Panc1 (cell line): ENCODE results near the gene SLC27A2. TPM values are rescaled to one million over a fixed set of nuclear protein-coding genes. Genes with fewer than 3 reads are reported as not detected.

ENCODE experiments used
- ATAC-seq: fragments of 200-7000 bp; cut with Tn5 transposase; 2 replicates; pipeline ENCODE4 v1.9.1; 2020; ENCODE audit warnings: mild to moderate bottlenecking, moderate library complexity
- BruUV-seq: library from RNA; stranded (reverse); fragments of 400-500 nt; replicated peaks from 2 replicates; lab custom pipeline; 2021; lab: Mats Ljungman, UMichigan
- CTCF ChIA-PET: fragments of 300-600 bp; sonication (Branson Sonifier 250); formaldehyde crosslinking; loops from one replicate; lab custom pipeline; 2022; ENCODE audit warnings: antibody characterized with exemption; lab: Charles Lee
- POLR2A ChIA-PET: fragments of 300-600 bp; sonication (Branson Sonifier 250); formaldehyde crosslinking; loops from one replicate; lab custom pipeline; 2022; ENCODE audit warnings: antibody characterized with exemption; lab: Charles Lee
- DNase-seq: peaks from one replicate; pipeline ENCODE4 v3.0.0-alpha.2; 2010; ENCODE audit warnings: low read depth, low spot score
- H3K27ac ChIP-seq: 2 replicates; pipeline ENCODE4 v1.5.1; 2011; ENCODE audit warnings: mild to moderate bottlenecking, low read length, inconsistent platforms
- H3K27me3 ChIP-seq: fragments of 200-500 bp; sonication (Bioruptor generic); 2 replicates; pipeline ENCODE4 v1.6.0; 2014; ENCODE audit warnings: low read length, inconsistent platforms; ENCODE audit not compliant: control insufficient read depth, insufficient read depth
- H3K36me3 ChIP-seq: fragments of 200-500 bp; sonication (Bioruptor generic); 2 replicates; pipeline ENCODE4 v1.5.1; 2014; ENCODE audit warnings: inconsistent platforms, mild to moderate bottlenecking, low read length, moderate library complexity; ENCODE audit not compliant: control insufficient read depth, insufficient read depth
- H3K4me1 ChIP-seq: 2 replicates; pipeline ENCODE4 v1.5.1; 2011; ENCODE audit warnings: inconsistent platforms, mild to moderate bottlenecking, low read length, moderate library complexity; ENCODE audit not compliant: control insufficient read depth, insufficient read depth
- H3K4me3 ChIP-seq, 2 experiments: 2 replicates each; pipeline ENCODE4 v1.5.1; 2011 to 2012; ENCODE audit warnings: low read depth in 2 of 2, low read length in 2 of 2, mild to moderate bottlenecking in 2 of 2, inconsistent platforms in 1 of 2, moderate library complexity in 1 of 2
- H3K9me3 ChIP-seq: fragments of 200-500 bp; sonication (Bioruptor generic); 2 replicates; pipeline ENCODE4 v1.5.1; 2014; ENCODE audit warnings: low read depth, mild to moderate bottlenecking, inconsistent platforms, low read length, moderate library complexity; ENCODE audit not compliant: control insufficient read depth, insufficient read depth
- POLR2AphosphoS5 ChIP-seq: IDR thresholded peaks from 2 replicates; pipeline ENCODE4 v1.6.1; 2012; ENCODE audit warnings: mild to moderate bottlenecking, low read depth, low read length, moderate library complexity
- SIN3A ChIP-seq: IDR thresholded peaks from 2 replicates; pipeline ENCODE4 v1.6.1; 2012; ENCODE audit warnings: low read depth, mild to moderate bottlenecking, low read length, moderate library complexity, borderline replicate concordance; ENCODE audit not compliant: insufficient read depth
- TCF7L2 ChIP-seq: IDR thresholded peaks from 2 replicates; pipeline ENCODE4 v1.6.1; 2011; ENCODE audit warnings: mild to moderate bottlenecking, low read depth, low read length, inconsistent platforms
- in situ Hi-C: cut with HindIII; loops from 2 replicates; pipeline ENCODE4 v1.10.0; 2016; ENCODE audit warnings: low sequenced_read_pairs, low pct_unique_long_range_greater_than_20kb
- intact Hi-C: fragments of 100-400 bp; cut with micrococcal nuclease; formaldehyde crosslinking; loops from one replicate; pipeline ENCODE4 v1.10.0; 2022; ENCODE audit not compliant: unreplicated experiment
- total RNA-seq: library from RNA; stranded (reverse); gene quantifications from one replicate; pipeline ENCODE4 v1.2.1, GENCODE V29; 2021; ENCODE audit not compliant: unreplicated experiment
- TF ChIP-seq, protein P1 (sequence below), 2 experiments: IDR thresholded peaks; 2 replicates each; pipeline ENCODE4 v1.6.1; 2011 to 2012; ENCODE audit warnings: low read depth in 2 of 2, control low read depth in 1 of 2, low read length in 1 of 2, mild to moderate bottlenecking in 1 of 2, moderate library complexity in 1 of 2; ENCODE audit not compliant: insufficient read depth in 1 of 2
- TF ChIP-seq, protein P2 (sequence below): fragments of 450-650 bp; IDR thresholded peaks from 2 replicates; pipeline ENCODE4 v1.5.1; 2017; ENCODE audit warnings: mild to moderate bottlenecking

The SLC27A2 gene
- total RNA-seq, 1 experiment from 2014 or later: 0.18 TPM

DNA sequence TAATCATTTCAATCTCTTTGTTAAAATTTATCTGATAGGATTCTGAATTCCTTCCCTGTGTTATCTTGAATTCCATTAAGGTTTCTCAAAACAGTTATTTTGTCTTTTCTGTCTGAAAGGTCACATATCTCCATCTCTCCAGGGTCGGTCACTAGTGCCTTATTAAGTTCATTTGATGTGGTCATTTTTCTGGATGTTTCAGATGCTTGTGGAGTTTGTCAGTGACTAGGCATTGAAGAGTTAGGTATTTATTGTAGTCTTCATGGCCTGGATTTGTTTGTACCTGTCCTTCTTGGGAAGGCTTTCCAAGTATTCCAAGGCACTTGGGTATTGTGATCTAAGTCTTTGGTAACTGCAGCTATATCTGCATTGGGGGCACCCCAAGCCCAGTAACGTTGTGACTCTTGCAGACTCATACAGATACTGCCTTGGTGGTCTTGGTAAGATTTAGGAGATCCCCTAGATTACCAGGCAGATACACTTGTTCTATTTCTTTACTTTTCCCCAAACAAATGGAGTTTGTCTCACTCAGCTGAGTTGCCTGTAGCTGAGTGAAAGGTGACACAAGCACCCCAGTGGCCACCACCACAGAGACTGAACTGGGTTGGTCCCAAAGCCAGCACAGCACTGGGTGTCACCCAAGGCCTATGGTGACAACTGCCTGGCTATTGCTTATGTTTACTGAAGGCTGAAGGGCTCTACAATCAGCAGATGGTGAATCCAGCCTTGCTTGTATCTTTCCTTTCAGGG is 18.9 kb upstream of the SLC27A2 start:
- H3K27ac ChIP-seq: no peak overlapping the region
- no TSS peak for BruUV-seq
- no peak overlapping the region for H3K4me3 ChIP-seq
- intact Hi-C loops (no loop called here), in situ Hi-C loops (no loop called here)
- H3K27me3 ChIP-seq: no peaks in the 10 kb centered on the region
- H3K9me3 ChIP-seq: no peaks in the 10 kb centered on the region
- H3K36me3 ChIP-seq: no peaks in the 10 kb centered on the region
- H3K4me1 ChIP-seq: no peaks in the 10 kb centered on the region
- DNase-seq: no peak
- ChIA-PET CTCF (no interaction called here), POLR2A (no interaction called here)
- no peak for TF ChIP-seq SIN3A
- TF ChIP-seq TCF7L2: peak; percentile 42; the same call in 1 of the 2 replicates
- ATAC-seq: no peak

DNA sequence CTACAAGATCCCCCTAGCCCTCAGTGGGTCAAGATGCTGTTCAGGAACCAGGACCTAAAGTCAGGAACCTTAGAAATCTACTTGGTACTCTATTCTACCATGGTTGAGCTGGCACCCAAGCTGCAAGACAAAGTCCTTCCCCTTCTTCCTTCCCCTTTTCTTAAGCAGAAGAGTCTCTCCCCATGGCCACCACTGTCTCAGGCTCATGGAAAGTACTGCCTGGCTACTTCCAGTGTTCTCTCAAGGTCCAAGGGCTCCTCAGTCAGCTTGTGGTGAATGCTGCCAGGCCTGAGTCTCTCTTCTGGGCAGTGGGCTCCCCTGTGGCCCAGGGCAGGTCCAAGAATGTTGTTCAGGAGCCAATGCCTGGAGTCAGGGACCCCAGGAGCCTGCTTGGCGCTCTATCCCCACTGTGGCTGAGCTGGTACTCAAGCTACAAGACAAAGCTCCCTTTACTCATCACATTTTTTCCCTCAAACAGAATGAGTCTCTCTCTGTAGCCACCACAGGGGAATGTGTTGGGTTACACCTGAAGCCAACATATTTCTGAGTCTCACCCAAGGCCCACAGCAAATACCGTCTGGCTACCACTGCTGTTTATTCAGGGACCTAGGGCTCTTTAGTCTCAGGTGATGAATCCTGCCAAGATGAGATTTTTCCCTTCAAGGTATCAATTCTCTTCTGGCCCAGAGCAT is 18.1 kb upstream of the SLC27A2 start:
- TF ChIP-seq TCF7L2: no peak
- TF ChIP-seq SIN3A: no peak
- TF ChIP-seq, protein P1, sequence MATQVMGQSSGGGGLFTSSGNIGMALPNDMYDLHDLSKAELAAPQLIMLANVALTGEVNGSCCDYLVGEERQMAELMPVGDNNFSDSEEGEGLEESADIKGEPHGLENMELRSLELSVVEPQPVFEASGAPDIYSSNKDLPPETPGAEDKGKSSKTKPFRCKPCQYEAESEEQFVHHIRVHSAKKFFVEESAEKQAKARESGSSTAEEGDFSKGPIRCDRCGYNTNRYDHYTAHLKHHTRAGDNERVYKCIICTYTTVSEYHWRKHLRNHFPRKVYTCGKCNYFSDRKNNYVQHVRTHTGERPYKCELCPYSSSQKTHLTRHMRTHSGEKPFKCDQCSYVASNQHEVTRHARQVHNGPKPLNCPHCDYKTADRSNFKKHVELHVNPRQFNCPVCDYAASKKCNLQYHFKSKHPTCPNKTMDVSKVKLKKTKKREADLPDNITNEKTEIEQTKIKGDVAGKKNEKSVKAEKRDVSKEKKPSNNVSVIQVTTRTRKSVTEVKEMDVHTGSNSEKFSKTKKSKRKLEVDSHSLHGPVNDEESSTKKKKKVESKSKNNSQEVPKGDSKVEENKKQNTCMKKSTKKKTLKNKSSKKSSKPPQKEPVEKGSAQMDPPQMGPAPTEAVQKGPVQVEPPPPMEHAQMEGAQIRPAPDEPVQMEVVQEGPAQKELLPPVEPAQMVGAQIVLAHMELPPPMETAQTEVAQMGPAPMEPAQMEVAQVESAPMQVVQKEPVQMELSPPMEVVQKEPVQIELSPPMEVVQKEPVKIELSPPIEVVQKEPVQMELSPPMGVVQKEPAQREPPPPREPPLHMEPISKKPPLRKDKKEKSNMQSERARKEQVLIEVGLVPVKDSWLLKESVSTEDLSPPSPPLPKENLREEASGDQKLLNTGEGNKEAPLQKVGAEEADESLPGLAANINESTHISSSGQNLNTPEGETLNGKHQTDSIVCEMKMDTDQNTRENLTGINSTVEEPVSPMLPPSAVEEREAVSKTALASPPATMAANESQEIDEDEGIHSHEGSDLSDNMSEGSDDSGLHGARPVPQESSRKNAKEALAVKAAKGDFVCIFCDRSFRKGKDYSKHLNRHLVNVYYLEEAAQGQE (IDR thresholded peaks at IDR 0.05; ENCODE audit: insufficient read depth in 1 of 2, low read depth in 2 of 2, low read length in 1 of 2): no peak
- TF ChIP-seq POLR2AphosphoS5: no peak
- TF ChIP-seq, protein P2, sequence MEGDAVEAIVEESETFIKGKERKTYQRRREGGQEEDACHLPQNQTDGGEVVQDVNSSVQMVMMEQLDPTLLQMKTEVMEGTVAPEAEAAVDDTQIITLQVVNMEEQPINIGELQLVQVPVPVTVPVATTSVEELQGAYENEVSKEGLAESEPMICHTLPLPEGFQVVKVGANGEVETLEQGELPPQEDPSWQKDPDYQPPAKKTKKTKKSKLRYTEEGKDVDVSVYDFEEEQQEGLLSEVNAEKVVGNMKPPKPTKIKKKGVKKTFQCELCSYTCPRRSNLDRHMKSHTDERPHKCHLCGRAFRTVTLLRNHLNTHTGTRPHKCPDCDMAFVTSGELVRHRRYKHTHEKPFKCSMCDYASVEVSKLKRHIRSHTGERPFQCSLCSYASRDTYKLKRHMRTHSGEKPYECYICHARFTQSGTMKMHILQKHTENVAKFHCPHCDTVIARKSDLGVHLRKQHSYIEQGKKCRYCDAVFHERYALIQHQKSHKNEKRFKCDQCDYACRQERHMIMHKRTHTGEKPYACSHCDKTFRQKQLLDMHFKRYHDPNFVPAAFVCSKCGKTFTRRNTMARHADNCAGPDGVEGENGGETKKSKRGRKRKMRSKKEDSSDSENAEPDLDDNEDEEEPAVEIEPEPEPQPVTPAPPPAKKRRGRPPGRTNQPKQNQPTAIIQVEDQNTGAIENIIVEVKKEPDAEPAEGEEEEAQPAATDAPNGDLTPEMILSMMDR: no peak
- Histone ChIP-seq H3K27me3 (no peaks in the 10 kb centered on the region), H3K4me1 (no peaks in the 10 kb centered on the region), H3K9me3 (no peaks in the 10 kb centered on the region), H3K27ac (no peak overlapping the region), H3K4me3 (no peak overlapping the region), H3K36me3 (no peaks in the 10 kb centered on the region)
- in situ Hi-C loops: no loop called here
- CTCF ChIA-PET: no interaction called here
- DNase-seq (no peak), ATAC-seq (no peak)
- POLR2A ChIA-PET: no interaction called here
- BruUV-seq: no TSS peak
- intact Hi-C loops: no loop called here
